ENCODE data around the gene SYAP1. TPM values are rescaled to one million over a fixed set of nuclear protein-coding genes. Genes with fewer than 3 reads are reported as not detected.
"Not testable (repeated sequence)": the region's sequence is repeated elsewhere in the genome, so short reads cannot be mapped to it uniquely, and the experiment has no call there.

Gene SYAP1
- total RNA-seq, 4 donors from 2014 or later: 16.7 to 20.9 (median 18.9) TPM

DNA sequence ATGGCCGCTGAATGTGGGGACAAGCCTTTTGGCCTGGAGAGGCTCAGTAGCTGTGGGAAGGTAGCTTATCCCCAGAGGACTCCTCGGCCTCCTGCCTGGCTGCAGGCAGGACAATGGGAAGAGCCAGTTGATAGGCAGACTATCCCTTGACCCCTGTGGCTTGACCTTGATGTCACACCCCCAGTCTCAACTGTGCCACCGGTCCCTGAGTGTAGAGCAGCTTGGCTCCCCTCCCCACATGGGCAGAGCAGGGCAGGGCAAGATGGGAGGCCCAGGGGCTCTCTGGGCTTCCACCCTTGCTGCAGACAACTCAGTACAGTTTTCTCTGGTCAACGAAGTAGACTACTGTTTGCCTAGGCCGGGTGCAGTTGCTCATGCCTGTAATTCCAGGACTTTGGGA is 25.7 kb downstream of the SYAP1 start:
- Histone ChIP-seq H3K27ac (no peak overlapping the region), H3K36me3 (peaks cover 41% of the 10 kb centered on the region), H3K4me3 (no peak overlapping the region), H3K27me3 (no peaks in the 10 kb centered on the region), H3K9me3 (no peaks in the 10 kb centered on the region), H3K4me1 (no peaks in the 10 kb centered on the region)
- DNase-seq (ENCODE audit: low spot score in 2 of 2): no peak
- no peak for TF ChIP-seq POLR2A (IDR thresholded peaks at IDR 0.05)
- no peak for TF ChIP-seq POLR2AphosphoS5 (IDR thresholded peaks at IDR 0.05)
- TF ChIP-seq EP300 (IDR thresholded peaks at IDR 0.05): no peak
- WGBS: 90% methylated on average over 4 of the region's 5 CpGs

DNA sequence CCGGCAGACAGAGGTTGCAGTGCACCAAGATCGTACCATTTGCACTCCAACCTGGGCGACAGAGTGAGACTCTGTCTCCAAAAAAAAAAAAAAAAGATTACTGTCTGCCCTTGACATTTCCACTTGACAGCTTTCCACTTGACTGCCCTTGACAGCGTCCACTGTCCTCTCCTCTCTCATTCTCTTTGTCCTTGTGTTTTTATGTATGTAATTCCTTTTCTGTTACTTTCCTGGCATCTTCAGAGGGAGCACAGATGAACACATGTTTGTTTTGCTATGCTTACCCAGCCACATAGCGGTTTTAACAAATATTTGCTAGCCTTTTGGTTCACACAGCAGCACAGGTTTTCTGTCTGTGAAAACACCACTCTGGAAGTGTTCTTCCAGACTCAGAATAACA is 26.2 kb downstream of the SYAP1 start:
- Histone ChIP-seq H3K36me3 (peaks cover 41% of the 10 kb centered on the region), H3K27ac (no peak overlapping the region), H3K4me1 (no peaks in the 10 kb centered on the region), H3K27me3 (no peaks in the 10 kb centered on the region), H3K4me3 (no peak overlapping the region), H3K9me3 (no peaks in the 10 kb centered on the region)
- DNase-seq (ENCODE audit: low spot score in 2 of 2): no peak
- 87% methylated on average over 5 of the region's 5 CpGs for WGBS
- no peak for TF ChIP-seq CTCF (IDR thresholded peaks at IDR 0.05)
- no peak for TF ChIP-seq EP300 (IDR thresholded peaks at IDR 0.05)
- no peak for TF ChIP-seq POLR2A (IDR thresholded peaks at IDR 0.05)
- no peak for TF ChIP-seq POLR2AphosphoS5 (IDR thresholded peaks at IDR 0.05)

GRCh38 chrX:16748425-16748824 is 29.0 kb downstream of the SYAP1 start:
- TF ChIP-seq CTCF (IDR thresholded peaks at IDR 0.05): no peak
- TF ChIP-seq EP300 (IDR thresholded peaks at IDR 0.05): no peak
- no peak for TF ChIP-seq POLR2AphosphoS5 (IDR thresholded peaks at IDR 0.05)
- no peak for TF ChIP-seq POLR2A (IDR thresholded peaks at IDR 0.05)
- Histone ChIP-seq H3K4me1 (no peaks in the 10 kb centered on the region), H3K4me3 (no peak overlapping the region), H3K27me3 (no peaks in the 10 kb centered on the region), H3K27ac (no peak overlapping the region), H3K36me3 (peaks cover 30% of the 10 kb centered on the region), H3K9me3 (no peaks in the 10 kb centered on the region)
- DNase-seq (ENCODE audit: low spot score in 2 of 2): no peak
- 94% methylated on average over 5 of the region's 5 CpGs for WGBS

- H3K9me3 ChIP-seq: no peaks in the 10 kb centered on the region
- H3K27me3 ChIP-seq: no peaks in the 10 kb centered on the region
- H3K4me1 ChIP-seq: no peaks in the 10 kb centered on the region
- H3K36me3 ChIP-seq: peaks cover 18% of the 10 kb centered on the region
- no peak overlapping the region for H3K4me3 ChIP-seq
- 96% methylated on average over 7 of the region's 7 CpGs for WGBS
- no peak for TF ChIP-seq POLR2AphosphoS5 (IDR thresholded peaks at IDR 0.05)
- no peak for TF ChIP-seq CTCF (IDR thresholded peaks at IDR 0.05)
- TF ChIP-seq POLR2A (IDR thresholded peaks at IDR 0.05): no peak
- TF ChIP-seq EP300 (IDR thresholded peaks at IDR 0.05): no peak
- DNase-seq (ENCODE audit: low spot score in 2 of 2): no peak
- H3K27ac ChIP-seq: no peak overlapping the region
Measured at GRCh38 chrX:16750136-16750535, 30.7 kb downstream of the SYAP1 start.

DNA sequence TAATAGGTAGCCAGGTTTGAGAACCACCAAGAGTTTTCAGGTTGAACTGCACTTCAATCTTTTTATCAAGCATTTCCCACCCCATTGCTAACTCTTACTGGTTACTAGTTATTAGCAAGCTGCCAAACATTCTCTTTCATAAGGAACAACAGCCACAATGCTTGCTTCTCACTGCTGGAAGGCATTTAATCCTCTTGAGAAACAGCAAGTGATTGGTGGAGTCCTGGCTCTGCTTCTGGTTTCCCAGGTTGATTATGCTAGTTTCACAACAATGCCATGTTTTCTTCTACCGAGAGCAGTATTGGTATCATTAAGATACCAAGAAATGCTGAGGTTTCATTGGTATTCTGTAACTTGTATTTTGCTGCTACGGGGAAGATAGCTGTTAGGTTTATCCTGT is 34.6 kb downstream of the SYAP1 start:
- no peak overlapping the region for H3K27ac ChIP-seq
- no peak for DNase-seq (ENCODE audit: low spot score in 2 of 2)
- peaks cover 35% of the 10 kb centered on the region for H3K36me3 ChIP-seq
- H3K4me3 ChIP-seq: no peak overlapping the region
- WGBS: 90% methylated on average over 2 of the region's 2 CpGs
- H3K27me3 ChIP-seq: no peaks in the 10 kb centered on the region
- H3K4me1 ChIP-seq: no peaks in the 10 kb centered on the region
- TF ChIP-seq EP300 (IDR thresholded peaks at IDR 0.05) (no peak), POLR2AphosphoS5 (IDR thresholded peaks at IDR 0.05) (no peak), CTCF (IDR thresholded peaks at IDR 0.05) (no peak), POLR2A (IDR thresholded peaks at IDR 0.05) (no peak)
- H3K9me3 ChIP-seq: no peaks in the 10 kb centered on the region

DNA sequence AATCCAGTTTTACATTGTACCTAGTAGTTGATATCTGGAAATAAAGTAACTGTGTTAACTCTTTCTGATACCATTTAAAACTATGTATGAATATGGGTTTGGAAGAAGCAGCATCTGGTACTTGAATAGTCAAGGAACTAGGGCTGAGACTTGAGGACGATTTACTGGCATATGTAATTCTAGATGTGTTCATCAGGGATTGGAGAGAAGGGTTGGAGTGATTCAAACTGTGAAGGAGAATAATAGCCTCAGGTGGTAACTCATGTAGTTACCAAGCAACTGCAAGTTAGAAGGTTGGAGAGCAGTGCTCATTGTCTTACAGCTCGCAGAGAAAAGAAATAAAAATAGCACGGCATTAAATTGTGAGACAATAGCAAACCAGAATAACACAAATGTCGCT is 37.3 kb downstream of the SYAP1 start:
- no peaks in the 10 kb centered on the region for H3K27me3 ChIP-seq
- 77% methylated on average over 4 of the region's 4 CpGs for WGBS
- DNase-seq (ENCODE audit: low spot score in 2 of 2): no peak
- peaks cover 46% of the 10 kb centered on the region for H3K36me3 ChIP-seq
- H3K9me3 ChIP-seq: no peaks in the 10 kb centered on the region
- H3K27ac ChIP-seq: no peak overlapping the region
- no peak overlapping the region for H3K4me3 ChIP-seq
- no peaks in the 10 kb centered on the region for H3K4me1 ChIP-seq
- no peak for TF ChIP-seq POLR2AphosphoS5 (IDR thresholded peaks at IDR 0.05)
- TF ChIP-seq CTCF (IDR thresholded peaks at IDR 0.05): no peak
- TF ChIP-seq EP300 (IDR thresholded peaks at IDR 0.05): no peak
- no peak for TF ChIP-seq POLR2A (IDR thresholded peaks at IDR 0.05)

GRCh38 chrX:16761500-16761899 is 42.1 kb downstream of the SYAP1 start:
- not testable (repeated sequence) for H3K27me3 ChIP-seq; H3K9me3 ChIP-seq; H3K4me1 ChIP-seq; H3K4me3 ChIP-seq; H3K27ac ChIP-seq; DNase-seq (ENCODE audit: low spot score in 2 of 2)
- WGBS: 95% methylated on average over 4 of the region's 4 CpGs
- peaks cover 35% of the 10 kb centered on the region for H3K36me3 ChIP-seq

All from suprapubic skin (tissue), 4 donors.